Muscle layer of duodenum (tissue), 2 donors: ENCODE results near the gene RPL12.
"Not testable (repeated sequence)": the region's sequence is repeated elsewhere in the genome, so short reads cannot be mapped to it uniquely, and the experiment has no call there.

Experiments used
- H3K27ac ChIP-seq: one replicate; pipeline ENCODE4 v1.7.0; 2013; ENCODE audit warnings: mild to moderate bottlenecking, low read length
- H3K27me3 ChIP-seq: one replicate; pipeline ENCODE4 v1.7.0; 2013; ENCODE audit warnings: low read depth, mild to moderate bottlenecking, control low read depth, low read length
- H3K36me3 ChIP-seq, 2 donors: one replicate each; pipeline ENCODE4 v1.7.0; 2013; ENCODE audit warnings: low read length in 2 of 2, control low read depth in 1 of 2, mild to moderate bottlenecking in 1 of 2; ENCODE audit not compliant: insufficient read depth in 2 of 2, control insufficient read depth in 1 of 2
- H3K4me1 ChIP-seq, 2 donors: one replicate each; pipeline ENCODE4 v1.7.0; 2013; ENCODE audit warnings: low read length in 2 of 2, mild to moderate bottlenecking in 2 of 2, control low read depth in 1 of 2, moderate library complexity in 1 of 2; ENCODE audit not compliant: insufficient read depth in 2 of 2, control insufficient read depth in 1 of 2
- H3K4me3 ChIP-seq, 2 donors: one replicate each; pipeline ENCODE4 v1.7.0; 2013; ENCODE audit warnings: low read length in 2 of 2, low read depth in 1 of 2, mild to moderate bottlenecking in 1 of 2
- H3K9me3 ChIP-seq, 2 donors: one replicate each; pipeline ENCODE4 v1.7.0; 2013; ENCODE audit warnings: low read length in 2 of 2, control low read depth in 1 of 2, mild to moderate bottlenecking in 1 of 2; ENCODE audit not compliant: control insufficient read depth in 1 of 2
- donor health status: healthy.

RPL12 gene

DNA sequence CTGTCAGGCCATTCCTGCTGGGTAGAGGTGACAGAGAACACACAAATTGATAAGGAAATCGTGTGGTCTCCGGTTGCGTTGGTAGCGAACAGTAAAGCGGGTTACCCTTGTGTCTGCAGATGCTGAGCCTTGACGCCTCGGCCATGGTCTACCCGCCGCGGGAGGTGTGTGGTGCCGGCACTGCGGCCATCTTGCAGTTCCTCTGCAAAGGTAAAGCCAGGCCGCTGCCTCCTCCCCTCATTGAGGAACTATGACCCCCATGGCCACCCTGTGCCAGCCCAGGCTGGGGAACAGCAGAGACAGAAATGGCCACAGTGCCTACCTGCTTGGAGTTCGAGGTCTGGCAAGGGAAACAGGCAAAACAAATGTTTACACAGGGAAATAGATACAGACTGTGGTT, 16.4 kb upstream of the RPL12 start:
- Histone ChIP-seq H3K4me3 (no peak overlapping the region), H3K36me3 (peaks cover 19 to 45% of the 10 kb centered on the region in 2 donors), H3K27me3 (no peaks in the 10 kb centered on the region), H3K9me3 (no peaks in the 10 kb centered on the region), H3K27ac (no peak overlapping the region), H3K4me1 (no peaks in the 10 kb centered on the region)

DNA sequence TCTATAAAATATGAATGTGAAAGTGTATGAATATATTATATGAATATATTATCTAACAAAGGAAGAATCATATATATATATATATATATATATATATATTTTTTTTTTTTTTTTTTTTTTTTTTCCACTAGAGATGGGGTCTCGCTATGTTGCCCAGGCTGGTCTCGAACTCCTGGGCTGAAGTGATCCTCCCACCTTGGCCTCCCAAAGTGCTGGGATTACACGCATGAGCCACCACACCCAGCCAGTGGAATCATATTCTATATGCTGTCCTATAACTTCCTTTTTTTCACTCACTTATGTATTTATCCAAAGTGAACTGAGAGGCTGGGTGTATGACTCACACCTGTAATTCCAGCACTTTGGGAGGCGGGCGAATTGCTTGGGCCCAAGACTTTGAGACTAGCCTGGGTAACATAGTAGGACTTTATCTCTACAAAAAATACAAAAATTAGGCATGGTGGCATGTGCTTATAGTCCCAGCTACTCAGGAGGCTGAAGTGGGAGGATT, 15.3 kb upstream of the RPL12 start:
- peaks cover 30 to 57% of the 10 kb centered on the region in 2 donors for H3K36me3 ChIP-seq
- not testable (repeated sequence) for H3K4me3 ChIP-seq, H3K9me3 ChIP-seq, H3K27me3 ChIP-seq, H3K27ac ChIP-seq, H3K4me1 ChIP-seq

DNA sequence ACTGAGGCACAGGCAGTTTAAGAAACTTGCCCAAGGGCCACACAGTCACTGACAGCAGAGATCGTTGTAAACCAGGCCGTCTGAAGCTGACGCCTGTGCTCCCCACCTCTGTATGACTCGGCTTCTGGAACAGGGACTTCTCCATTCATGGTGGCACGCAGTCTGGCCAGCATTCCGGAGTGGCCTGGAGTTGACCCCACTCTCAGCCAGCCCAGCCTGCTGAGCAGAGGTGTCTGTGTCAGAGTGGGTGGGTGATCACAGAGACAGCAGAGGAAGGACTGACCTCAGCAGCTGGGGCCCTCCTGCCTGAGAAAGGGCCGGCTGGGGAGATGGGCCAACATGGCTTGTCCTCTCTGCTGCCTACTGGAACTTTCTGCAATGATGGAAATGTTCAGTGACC, 12.7 kb upstream of the RPL12 start:
- Histone ChIP-seq H3K4me3 (no peak overlapping the region), H3K4me1 (no peaks in the 10 kb centered on the region), H3K27me3 (no peaks in the 10 kb centered on the region), H3K27ac (no peak overlapping the region), H3K36me3 (peaks cover 29 to 74% of the 10 kb centered on the region in 2 donors), H3K9me3 (no peaks in the 10 kb centered on the region)

- Histone ChIP-seq H3K4me1 (no peaks in the 10 kb centered on the region), H3K36me3 (peaks cover 29 to 72% of the 10 kb centered on the region in 2 donors), H3K27ac (no peak overlapping the region), H3K27me3 (no peaks in the 10 kb centered on the region), H3K9me3 (no peaks in the 10 kb centered on the region), H3K4me3 (no peak overlapping the region)
Observed at GRCh38 chr9:127463382-127463781, 12.2 kb upstream of the RPL12 start.

DNA sequence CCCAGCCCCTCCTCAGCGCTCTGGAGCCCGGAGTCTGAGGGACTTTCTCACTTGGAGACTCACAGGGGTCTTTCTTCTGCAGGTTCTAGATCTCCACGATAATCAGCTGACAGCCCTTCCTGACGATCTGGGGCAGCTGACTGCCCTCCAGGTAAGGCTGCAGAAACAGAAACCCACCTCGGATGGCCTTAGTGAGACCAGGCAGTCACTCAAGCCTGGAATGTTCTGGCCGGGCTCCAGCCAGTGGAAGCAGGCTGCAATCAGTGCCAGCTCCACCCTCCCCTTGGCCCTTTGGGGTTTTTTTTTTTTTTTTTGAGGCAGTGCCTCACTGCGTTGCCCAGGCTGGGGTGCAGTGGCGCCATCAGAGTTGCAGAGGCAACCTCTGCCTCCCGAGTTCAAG, 7.7 kb upstream of the RPL12 start:
- Histone ChIP-seq H3K4me3 (no peak overlapping the region), H3K9me3 (no peaks in the 10 kb centered on the region), H3K4me1 (no peaks in the 10 kb centered on the region), H3K27ac (no peak overlapping the region), H3K27me3 (no peaks in the 10 kb centered on the region), H3K36me3 (peaks cover 23 to 62% of the 10 kb centered on the region in 2 donors)

DNA sequence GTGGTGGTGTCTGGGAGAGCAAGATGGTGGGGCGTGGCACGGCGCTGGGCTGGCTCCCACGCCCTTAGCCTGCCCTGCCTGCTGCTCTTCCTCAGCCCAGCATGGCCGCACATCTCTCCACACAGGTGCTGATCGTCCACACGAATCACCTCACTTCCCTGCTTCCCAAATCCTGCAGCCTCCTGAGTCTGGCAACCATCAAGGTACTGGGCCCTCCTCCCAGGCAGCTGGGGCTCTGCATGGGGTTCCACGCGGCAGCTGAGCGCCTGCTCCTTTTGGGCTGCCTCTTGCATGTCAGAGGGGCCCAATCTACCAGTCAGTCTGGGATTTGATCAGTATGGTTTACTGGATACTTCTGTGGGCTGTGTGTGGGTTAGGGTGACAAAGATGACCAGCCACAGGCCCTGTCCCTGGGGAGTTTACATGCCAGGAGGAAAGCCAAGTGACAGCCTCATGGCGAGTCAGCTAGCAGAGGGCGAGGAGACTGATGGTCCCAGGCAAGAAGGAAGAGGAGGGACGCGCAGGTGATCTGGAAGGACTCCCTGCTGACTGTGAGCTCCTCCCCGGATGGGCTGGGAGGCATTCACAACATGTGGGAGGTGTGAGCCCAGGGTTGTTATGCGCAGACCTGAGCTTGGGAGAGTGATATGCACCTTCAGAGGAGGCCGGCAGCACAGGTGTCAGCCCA, 6.1 kb upstream of the RPL12 start:
- Histone ChIP-seq H3K4me3 (no peak overlapping the region), H3K4me1 (peaks cover 4 to 7% of the 10 kb centered on the region in 2 donors)

DNA sequence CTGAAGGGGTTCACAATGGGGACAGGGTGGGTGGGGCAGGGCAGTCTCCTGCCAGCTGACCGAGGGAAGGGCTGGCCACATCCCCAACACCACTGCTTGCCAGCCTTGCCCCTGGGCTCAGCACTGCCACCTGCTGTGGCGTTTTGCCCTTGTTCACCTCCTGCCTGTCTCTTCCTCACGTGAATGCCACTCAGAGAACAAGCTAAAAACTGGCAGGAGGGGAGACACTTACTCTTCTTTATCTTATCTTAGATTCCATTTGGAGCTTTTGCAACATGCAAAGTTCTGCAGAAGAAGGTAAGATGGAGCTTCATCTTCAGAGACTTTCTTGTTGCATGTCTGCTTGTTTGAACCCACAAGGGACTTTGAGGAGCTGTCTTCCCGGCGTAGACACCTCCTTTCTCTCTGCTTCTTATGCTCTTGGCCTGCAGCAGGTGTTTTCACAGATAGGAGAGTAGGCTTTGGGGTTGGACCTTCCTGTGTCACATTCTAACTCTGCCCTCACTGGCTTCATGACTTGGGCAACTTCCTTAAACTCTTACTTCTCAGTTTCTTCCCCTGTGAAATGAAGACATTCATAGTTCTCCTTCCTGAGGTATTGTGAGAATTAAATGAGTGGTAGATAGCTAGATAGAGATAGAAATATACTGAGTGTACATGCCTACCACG, 4.3 kb upstream of the RPL12 start:
- Histone ChIP-seq H3K27me3 (no peaks in the 10 kb centered on the region), H3K36me3 (peaks cover 7 to 34% of the 10 kb centered on the region in 2 donors), H3K9me3 (no peaks in the 10 kb centered on the region), H3K27ac (no peak overlapping the region), H3K4me3 (no peak overlapping the region), H3K4me1 (peaks cover 8 to 10% of the 10 kb centered on the region in 2 donors)

More for the DNA sequence above, 6.1 kb upstream of the RPL12 start:
- Histone ChIP-seq H3K36me3 (peaks cover 20 to 50% of the 10 kb centered on the region in 2 donors), H3K9me3 (no peaks in the 10 kb centered on the region), H3K27me3 (no peaks in the 10 kb centered on the region), H3K27ac (no peak overlapping the region)

- peak overlapping the region; percentile 72 to 89 for H3K4me3 ChIP-seq
- H3K36me3 ChIP-seq: peaks cover 26 to 38% of the 10 kb centered on the region in 2 donors
- no peak overlapping the region for H3K27ac ChIP-seq
- H3K27me3 ChIP-seq: no peaks in the 10 kb centered on the region
- no peaks in the 10 kb centered on the region for H3K9me3 ChIP-seq
- H3K4me1 ChIP-seq: peaks cover 17 to 27% of the 10 kb centered on the region in 2 donors
Observed at GRCh38 chr9:127452691-127453090, 1.5 kb upstream of the RPL12 start.

GRCh38 chr9:127451858-127452656, 851 bp upstream of the RPL12 start:
- peak overlapping the region; percentile 95 for H3K27ac ChIP-seq
- H3K27me3 ChIP-seq: no peaks in the 10 kb centered on the region
- peaks cover 29 to 38% of the 10 kb centered on the region in 2 donors for H3K36me3 ChIP-seq
- H3K4me1 ChIP-seq: peaks cover 17 to 27% of the 10 kb centered on the region in 2 donors
- H3K4me3 ChIP-seq: peak overlapping the region; percentile 72 to 89
- H3K9me3 ChIP-seq: no peaks in the 10 kb centered on the region

GRCh38 chr9:127451608-127451857, 327 bp upstream of the RPL12 start:
- no peaks in the 10 kb centered on the region for H3K27me3 ChIP-seq
- peak overlapping the region; percentile 95 for H3K27ac ChIP-seq
- H3K4me3 ChIP-seq: peak overlapping the region; percentile 72 to 89
- peaks cover 31 to 40% of the 10 kb centered on the region in 2 donors for H3K36me3 ChIP-seq
- no peaks in the 10 kb centered on the region for H3K9me3 ChIP-seq
- peaks cover 17 to 27% of the 10 kb centered on the region in 2 donors for H3K4me1 ChIP-seq

GRCh38 chr9:127450243-127450760, 904 bp downstream of the RPL12 start:
- no peaks in the 10 kb centered on the region for H3K9me3 ChIP-seq
- peak overlapping the region; percentile 95 for H3K27ac ChIP-seq
- peaks cover 41 to 51% of the 10 kb centered on the region in 2 donors for H3K36me3 ChIP-seq
- peaks cover 17 to 27% of the 10 kb centered on the region in 2 donors for H3K4me1 ChIP-seq
- no peaks in the 10 kb centered on the region for H3K27me3 ChIP-seq
- peak overlapping the region; percentile 72 to 89 for H3K4me3 ChIP-seq
